A204.1 (cell line): ENCODE measurements around the gene UBE2M.
"Not testable (repeated sequence)": the region's sequence is repeated elsewhere in the genome, so short reads cannot be mapped to it uniquely, and the experiment has no call there.

Experiments
- FAIRE-seq: peaks from 2 replicates; lab custom pipeline; 2012; peaks lifted over from hg19 to GRCh38; lab: Jason Lieb, UNC

UBE2M gene

GRCh38 chr19:58558066-58558622 lies at the start of gene UBE2M:
TSS of gene UBE2M (minus strand) at chr19:58558611. CDS start at chr19:58558381, 230 bp downstream.
- FAIRE-seq: no peak

GRCh38 chr19:58607213-58607612 lies 48.8 kb upstream of the UBE2M start:
- FAIRE-seq: not testable (repeated sequence)

- not testable (repeated sequence) for FAIRE-seq
Measured at GRCh38 chr19:58606251-58606896, 48.0 kb upstream of the UBE2M start.

GRCh38 chr19:58586133-58586765 lies 27.8 kb upstream of the UBE2M start:
- no peak for FAIRE-seq

- no peak for FAIRE-seq
Measured at GRCh38 chr19:58585442-58586132, 27.2 kb upstream of the UBE2M start.

- FAIRE-seq: no peak
Measured at GRCh38 chr19:58584498-58585441, 26.4 kb upstream of the UBE2M start.

- FAIRE-seq: no peak
Measured at GRCh38 chr19:58582985-58583384, 24.6 kb upstream of the UBE2M start.

- FAIRE-seq: no peak
Measured at GRCh38 chr19:58581227-58582141, 23.1 kb upstream of the UBE2M start.

- no peak for FAIRE-seq
Measured at GRCh38 chr19:58579473-58580142, 21.2 kb upstream of the UBE2M start.

GRCh38 chr19:58578012-58578925 lies 19.9 kb upstream of the UBE2M start:
- no peak for FAIRE-seq

GRCh38 chr19:58577581-58577980 lies 19.2 kb upstream of the UBE2M start:
- FAIRE-seq: not testable (repeated sequence)

- FAIRE-seq: peak; percentile 72
Measured at GRCh38 chr19:58575183-58576041, 17.0 kb upstream of the UBE2M start.

- no peak for FAIRE-seq
Measured at GRCh38 chr19:58573658-58574164, 15.3 kb upstream of the UBE2M start.

GRCh38 chr19:58572818-58573657 lies 14.6 kb upstream of the UBE2M start, which contains the start of gene MZF1:
TSS of gene MZF1 (minus strand) at chr19:58573335. CDS start at chr19:58571389, 1,946 bp downstream.
- peak; percentile 98 for FAIRE-seq

GRCh38 chr19:58572026-58572817 lies 13.8 kb upstream of the UBE2M start:
- FAIRE-seq: no peak

- FAIRE-seq: no peak
Measured at GRCh38 chr19:58571575-58571947, 13.2 kb upstream of the UBE2M start.
